Measurements from ENCODE around the gene MYO10.

DNA sequence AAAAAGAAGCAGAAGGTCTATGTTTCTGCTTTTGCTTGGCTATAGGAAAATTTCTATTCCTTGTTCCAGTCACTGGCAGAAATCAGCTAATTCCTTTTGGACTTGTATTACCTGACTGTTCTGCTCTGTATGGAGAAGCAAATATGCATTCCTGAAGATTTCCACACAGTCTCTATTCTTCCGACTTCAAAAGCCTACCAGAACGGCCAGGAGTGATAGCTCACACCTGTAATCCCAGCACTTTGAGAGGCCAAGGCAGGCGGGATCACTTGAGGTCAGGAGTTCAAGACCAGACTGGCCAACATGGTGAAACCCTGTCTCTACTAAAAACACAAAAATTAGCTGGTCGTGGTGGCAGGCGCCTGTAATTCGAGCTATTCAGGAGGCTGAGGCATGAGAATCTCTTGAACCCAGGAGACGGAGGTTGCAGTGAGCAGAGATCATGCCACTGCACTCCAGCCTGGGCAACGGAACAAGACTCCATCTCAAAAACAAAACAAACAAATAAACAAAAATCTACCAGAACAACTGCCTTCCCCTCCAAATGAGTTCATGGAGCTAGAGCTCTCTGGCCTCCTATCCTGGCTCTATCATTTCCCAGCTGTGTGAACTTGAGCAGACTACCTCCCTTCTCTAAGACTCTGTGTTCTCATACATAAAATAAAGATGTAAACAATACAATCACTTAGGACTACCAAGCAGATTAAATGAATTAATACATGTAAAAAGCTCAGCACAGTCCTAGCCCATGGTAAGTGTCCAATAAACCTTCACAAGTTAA, 17.0 kb downstream of the MYO10 start:
- TF ChIP-seq, protein P1, sequence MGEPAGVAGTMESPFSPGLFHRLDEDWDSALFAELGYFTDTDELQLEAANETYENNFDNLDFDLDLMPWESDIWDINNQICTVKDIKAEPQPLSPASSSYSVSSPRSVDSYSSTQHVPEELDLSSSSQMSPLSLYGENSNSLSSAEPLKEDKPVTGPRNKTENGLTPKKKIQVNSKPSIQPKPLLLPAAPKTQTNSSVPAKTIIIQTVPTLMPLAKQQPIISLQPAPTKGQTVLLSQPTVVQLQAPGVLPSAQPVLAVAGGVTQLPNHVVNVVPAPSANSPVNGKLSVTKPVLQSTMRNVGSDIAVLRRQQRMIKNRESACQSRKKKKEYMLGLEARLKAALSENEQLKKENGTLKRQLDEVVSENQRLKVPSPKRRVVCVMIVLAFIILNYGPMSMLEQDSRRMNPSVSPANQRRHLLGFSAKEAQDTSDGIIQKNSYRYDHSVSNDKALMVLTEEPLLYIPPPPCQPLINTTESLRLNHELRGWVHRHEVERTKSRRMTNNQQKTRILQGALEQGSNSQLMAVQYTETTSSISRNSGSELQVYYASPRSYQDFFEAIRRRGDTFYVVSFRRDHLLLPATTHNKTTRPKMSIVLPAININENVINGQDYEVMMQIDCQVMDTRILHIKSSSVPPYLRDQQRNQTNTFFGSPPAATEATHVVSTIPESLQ (CRISPR knock-in tag; IDR thresholded peaks at IDR 0.05): no peak
- TF ChIP-seq CBFB (CRISPR knock-in tag; IDR thresholded peaks at IDR 0.05; ENCODE audit: low read depth) (no peak), RELA (CRISPR knock-in tag; IDR thresholded peaks at IDR 0.05; ENCODE audit: borderline replicate concordance) (no peak), ZNF121 (CRISPR knock-in tag; IDR thresholded peaks at IDR 0.05) (no peak), CREB1 (CRISPR knock-in tag; IDR thresholded peaks at IDR 0.05) (no peak)
- TF ChIP-seq, protein P2, sequence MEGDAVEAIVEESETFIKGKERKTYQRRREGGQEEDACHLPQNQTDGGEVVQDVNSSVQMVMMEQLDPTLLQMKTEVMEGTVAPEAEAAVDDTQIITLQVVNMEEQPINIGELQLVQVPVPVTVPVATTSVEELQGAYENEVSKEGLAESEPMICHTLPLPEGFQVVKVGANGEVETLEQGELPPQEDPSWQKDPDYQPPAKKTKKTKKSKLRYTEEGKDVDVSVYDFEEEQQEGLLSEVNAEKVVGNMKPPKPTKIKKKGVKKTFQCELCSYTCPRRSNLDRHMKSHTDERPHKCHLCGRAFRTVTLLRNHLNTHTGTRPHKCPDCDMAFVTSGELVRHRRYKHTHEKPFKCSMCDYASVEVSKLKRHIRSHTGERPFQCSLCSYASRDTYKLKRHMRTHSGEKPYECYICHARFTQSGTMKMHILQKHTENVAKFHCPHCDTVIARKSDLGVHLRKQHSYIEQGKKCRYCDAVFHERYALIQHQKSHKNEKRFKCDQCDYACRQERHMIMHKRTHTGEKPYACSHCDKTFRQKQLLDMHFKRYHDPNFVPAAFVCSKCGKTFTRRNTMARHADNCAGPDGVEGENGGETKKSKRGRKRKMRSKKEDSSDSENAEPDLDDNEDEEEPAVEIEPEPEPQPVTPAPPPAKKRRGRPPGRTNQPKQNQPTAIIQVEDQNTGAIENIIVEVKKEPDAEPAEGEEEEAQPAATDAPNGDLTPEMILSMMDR (IDR thresholded peaks at IDR 0.05): no peak
- TF ChIP-seq, protein P3, sequence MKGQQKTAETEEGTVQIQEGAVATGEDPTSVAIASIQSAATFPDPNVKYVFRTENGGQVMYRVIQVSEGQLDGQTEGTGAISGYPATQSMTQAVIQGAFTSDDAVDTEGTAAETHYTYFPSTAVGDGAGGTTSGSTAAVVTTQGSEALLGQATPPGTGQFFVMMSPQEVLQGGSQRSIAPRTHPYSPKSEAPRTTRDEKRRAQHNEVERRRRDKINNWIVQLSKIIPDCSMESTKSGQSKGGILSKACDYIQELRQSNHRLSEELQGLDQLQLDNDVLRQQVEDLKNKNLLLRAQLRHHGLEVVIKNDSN (CRISPR knock-in tag; IDR thresholded peaks at IDR 0.05): no peak
